ENCODE measurements around the gene DBET.
"Not testable (repeated sequence)": the region's sequence is repeated elsewhere in the genome, so short reads cannot be mapped to it uniquely, and the experiment has no call there.

DBET gene

DNA sequence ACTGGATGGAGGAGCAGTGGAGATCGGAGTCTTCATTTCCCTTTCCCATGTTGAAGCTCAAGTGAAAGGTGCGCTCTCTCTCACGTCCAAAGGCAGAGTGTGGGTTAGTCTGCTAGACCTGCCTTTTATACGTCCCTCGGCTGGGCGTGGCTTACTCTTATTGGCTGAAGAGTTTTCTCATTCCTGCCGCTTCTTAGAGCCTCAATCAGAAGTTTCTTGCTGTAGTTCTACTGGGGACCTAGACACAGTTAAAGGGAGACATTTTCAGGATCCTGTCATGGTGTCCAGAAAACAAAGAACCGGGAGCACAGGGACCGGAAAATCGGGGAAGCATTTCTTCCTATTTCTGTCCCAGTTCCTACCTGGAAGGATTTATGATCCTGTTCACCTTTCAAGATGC is 37.1 kb upstream of the DBET start, which contains the start of gene FRG2:
TSS of gene FRG2 (minus strand) at position 101 of the 400 bp plus-strand sequence. CDS start at position 49, 52 bp downstream.
- H3K9me3 Mint-ChIP-seq, H3K27ac Mint-ChIP-seq, H3K27me3 Mint-ChIP-seq, H3K36me3 Mint-ChIP-seq, ATAC-seq, H3K4me1 Mint-ChIP-seq, H3K4me3 Mint-ChIP-seq: not testable (repeated sequence)

DNA sequence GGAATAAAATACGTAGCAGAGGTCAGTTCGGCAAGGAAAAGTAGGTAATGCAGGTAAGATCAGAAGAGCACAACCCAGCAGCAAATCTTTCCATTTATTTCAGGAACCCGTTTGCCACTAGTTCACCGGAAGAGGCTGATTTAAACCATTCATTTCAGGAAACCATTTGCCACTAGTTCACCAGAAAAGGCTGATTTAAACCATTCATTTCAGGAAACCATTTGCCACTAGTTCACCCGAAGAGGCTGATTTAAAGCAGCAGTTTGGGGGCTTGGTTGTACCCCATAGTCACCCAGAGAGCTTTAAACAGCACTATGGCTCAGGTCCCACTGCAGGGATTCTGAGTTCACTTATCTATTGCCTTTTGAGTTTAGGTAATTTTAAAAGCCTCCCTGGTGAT is 33.0 kb upstream of the DBET start:
- H3K4me1 Mint-ChIP-seq, H3K4me3 Mint-ChIP-seq, H3K9me3 Mint-ChIP-seq: not testable (repeated sequence)

DNA sequence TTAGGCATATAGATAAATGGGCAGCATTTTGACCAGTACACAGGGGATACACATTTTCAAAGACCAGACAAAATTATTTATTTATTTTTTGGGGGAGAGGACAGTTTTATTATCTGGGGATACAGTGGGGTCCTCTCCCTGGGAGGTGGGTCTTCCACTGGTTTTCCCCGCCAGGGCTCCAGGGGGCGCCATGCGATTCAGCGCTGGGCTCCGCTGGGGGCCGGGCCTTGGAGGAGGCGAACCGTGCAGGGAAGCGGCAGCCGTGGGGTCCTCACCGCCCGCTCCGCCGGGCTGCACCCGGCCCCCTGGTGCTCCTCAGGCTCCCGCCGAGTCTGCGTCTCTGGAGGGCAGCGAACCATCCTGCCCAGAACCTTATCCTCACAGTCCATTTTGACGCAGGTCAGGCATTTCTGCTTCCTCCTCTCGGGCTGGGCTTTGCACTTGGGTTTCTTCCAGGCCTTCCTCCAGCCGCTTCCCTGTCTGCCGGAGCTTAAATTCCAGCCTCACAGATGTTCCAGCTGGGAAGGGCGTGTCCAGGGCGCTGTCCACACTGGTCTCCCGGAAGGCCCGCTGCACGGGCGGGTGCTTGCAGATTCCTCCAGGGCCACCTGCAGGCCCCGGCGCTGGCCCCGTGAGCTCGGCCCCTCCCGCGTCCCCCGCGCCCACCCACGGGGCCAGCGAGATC is 26.5 kb upstream of the DBET start:
- H3K9me3 Mint-ChIP-seq, H3K27ac Mint-ChIP-seq, H3K27me3 Mint-ChIP-seq, H3K4me1 Mint-ChIP-seq, H3K4me3 Mint-ChIP-seq, H3K36me3 Mint-ChIP-seq: not testable (repeated sequence)
- peak; percentile 59 for ATAC-seq

More for the DNA sequence above, 33.0 kb upstream of the DBET start:
- not testable (repeated sequence) for H3K27ac Mint-ChIP-seq, H3K27me3 Mint-ChIP-seq, ATAC-seq, H3K36me3 Mint-ChIP-seq

DNA sequence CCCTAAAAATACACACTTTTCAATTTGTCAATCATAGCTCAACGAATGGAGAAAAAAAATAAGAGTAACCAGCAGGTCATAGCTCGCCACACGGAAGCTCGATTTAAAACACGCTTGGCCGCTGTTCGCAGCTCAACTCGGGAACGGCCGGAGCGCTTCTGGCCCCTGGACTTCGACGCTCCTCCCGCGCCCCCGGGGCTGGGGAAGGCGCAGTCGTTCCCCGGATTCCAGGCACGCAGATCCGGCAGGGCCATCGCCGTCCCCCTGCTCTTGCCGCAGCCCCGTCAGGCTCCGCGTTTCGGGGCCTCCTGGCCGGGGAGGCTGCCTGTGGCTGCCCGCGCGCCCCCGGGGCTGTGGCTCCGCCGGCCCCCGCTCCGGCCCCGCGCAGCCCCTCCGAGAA is 23.4 kb upstream of the DBET start:
- not testable (repeated sequence) for ATAC-seq, H3K4me3 Mint-ChIP-seq, H3K4me1 Mint-ChIP-seq, H3K36me3 Mint-ChIP-seq, H3K27ac Mint-ChIP-seq, H3K27me3 Mint-ChIP-seq, H3K9me3 Mint-ChIP-seq

DNA sequence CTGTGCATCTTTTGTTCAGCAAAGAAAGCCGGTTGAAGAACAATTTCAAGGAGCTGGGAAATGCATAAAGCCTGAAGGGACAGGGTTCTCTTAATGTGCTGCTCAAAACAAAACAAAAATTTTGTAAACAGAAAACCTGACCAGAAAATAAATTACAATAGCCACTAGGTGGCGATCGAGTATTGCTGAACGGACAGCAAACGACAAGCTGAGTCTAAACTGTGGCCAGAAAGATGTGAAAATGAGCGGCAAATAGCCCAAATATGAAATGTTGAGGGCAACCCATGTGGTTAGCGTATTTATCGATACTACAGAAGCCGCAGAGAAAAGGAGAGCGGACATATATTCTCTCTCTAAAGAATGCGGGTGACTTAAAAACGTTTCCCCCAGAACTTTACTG is 16.7 kb upstream of the DBET start:
- ATAC-seq, H3K4me3 Mint-ChIP-seq, H3K27me3 Mint-ChIP-seq, H3K9me3 Mint-ChIP-seq, H3K27ac Mint-ChIP-seq, H3K4me1 Mint-ChIP-seq, H3K36me3 Mint-ChIP-seq: not testable (repeated sequence)

DNA sequence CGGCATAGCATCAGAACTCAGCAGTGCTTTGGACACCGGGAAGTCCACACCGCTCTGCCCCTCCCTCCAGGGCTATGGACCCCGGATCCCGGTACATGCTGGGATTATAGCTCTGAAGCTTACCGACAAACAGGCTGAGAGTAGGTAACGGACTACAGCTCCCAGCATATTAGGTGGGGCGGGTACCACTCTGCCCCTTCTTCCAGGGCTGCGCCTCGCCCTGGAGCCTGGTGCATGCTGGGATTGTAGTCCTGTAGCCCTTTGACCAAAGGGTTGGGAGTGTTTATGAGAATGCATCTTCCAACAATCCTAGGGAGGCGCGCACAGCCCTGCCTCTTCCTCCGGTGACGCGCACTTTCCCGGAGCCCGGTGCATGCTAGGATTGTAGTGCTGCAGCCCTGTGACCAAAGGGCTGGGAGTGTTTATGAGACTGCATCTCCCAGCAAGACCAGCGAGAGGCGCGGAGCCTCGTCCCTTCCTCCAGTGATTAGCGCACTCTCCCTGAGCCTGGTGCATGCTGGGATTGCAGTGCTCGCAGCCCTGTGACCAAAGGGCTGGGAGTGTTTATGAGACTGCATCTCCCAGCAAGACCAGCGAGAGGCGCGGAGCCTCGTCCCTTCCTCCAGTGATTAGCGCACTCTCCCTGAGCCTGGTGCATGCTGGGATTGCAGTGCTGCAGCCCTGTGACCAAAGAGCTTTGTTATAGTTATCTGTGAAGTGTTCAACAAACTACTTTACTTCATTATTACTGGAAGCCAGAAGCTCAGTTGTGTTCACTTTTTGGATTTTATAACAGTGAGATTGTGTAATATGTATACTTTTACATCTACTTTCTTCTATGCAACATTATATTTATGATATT is 14.7 kb upstream of the DBET start:
- ATAC-seq, H3K27me3 Mint-ChIP-seq, H3K4me1 Mint-ChIP-seq, H3K27ac Mint-ChIP-seq, H3K9me3 Mint-ChIP-seq, H3K36me3 Mint-ChIP-seq, H3K4me3 Mint-ChIP-seq: not testable (repeated sequence)

DNA sequence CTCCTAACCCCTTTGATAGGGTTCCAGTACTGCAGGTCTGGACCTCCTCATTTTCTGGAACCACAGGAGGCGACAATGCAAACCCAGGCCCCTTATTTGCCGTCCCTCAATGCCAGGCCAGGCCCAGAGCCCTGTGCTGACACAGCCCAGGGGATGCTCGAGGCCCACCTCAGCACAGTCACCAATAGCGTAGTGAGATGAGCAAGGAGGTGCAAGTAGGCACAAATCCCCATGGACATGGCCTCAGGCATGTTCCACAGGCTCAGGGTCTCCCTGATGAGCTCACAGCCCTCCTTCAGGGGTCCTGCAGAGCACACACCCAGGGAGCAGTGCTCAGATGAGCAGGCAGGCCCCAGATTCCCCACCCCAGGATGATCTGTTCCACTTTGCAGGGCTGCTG is 5.3 kb upstream of the DBET start:
- H3K9me3 Mint-ChIP-seq, H3K36me3 Mint-ChIP-seq, ATAC-seq, H3K4me1 Mint-ChIP-seq, H3K27ac Mint-ChIP-seq, H3K4me3 Mint-ChIP-seq, H3K27me3 Mint-ChIP-seq: not testable (repeated sequence)

DNA sequence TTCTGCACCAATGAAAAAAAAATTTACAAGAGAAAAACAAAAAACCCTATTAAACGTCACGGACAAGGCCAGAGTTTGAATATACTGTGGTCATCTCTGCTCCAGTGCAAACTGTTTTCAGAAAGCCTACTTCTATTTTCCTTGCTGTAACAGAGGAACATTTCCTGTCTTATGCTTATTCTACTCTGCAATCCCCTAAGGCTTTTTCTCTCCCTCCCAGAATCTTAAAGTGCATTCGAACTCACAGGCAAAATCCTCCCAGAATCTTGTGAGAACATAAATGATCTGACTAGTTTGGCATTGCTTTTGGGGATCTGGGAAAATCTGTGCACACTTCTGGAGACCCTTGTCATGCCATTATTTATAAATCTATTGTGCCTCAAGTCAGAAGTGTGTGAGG is 503 bp downstream of the DBET start:
- H3K9me3 Mint-ChIP-seq, ATAC-seq, H3K4me3 Mint-ChIP-seq, H3K27ac Mint-ChIP-seq, H3K36me3 Mint-ChIP-seq, H3K4me1 Mint-ChIP-seq, H3K27me3 Mint-ChIP-seq: not testable (repeated sequence)

DNA sequence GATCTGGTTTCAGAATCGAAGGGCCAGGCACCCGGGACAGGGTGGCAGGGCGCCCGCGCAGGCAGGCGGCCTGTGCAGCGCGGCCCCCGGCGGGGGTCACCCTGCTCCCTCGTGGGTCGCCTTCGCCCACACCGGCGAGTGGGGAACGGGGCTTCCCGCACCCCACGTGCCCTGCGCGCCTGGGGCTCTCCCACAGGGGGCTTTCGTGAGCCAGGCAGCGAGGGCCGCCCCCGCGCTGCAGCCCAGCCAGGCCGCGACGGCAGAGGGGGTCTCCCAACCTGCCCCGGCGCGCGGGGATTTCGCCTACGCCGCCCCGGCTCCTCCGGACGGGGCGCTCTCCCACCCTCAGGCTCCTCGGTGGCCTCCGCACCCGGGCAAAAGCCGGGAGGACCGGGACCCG is 4.0 kb downstream of the DBET start:
- H3K9me3 Mint-ChIP-seq, H3K4me3 Mint-ChIP-seq, H3K36me3 Mint-ChIP-seq, H3K27ac Mint-ChIP-seq, H3K27me3 Mint-ChIP-seq, H3K4me1 Mint-ChIP-seq, ATAC-seq: not testable (repeated sequence)

DNA sequence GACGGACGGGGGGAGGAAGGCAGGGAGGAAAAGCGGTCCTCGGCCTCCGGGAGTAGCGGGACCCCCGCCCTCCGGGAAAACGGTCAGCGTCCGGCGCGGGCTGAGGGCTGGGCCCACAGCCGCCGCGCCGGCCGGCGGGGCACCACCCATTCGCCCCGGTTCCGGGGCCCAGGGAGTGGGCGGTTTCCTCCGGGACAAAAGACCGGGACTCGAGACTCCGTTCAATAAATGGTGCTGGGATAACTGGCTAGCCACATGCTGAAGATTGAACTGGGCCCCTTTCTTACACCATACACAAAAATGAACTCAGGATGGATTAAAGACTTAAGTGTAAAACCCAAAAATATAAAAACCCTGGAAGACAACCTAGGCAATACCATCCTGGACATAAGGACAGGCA is 28.8 kb downstream of the DBET start:
- ATAC-seq, H3K9me3 Mint-ChIP-seq, H3K4me3 Mint-ChIP-seq, H3K36me3 Mint-ChIP-seq, H3K4me1 Mint-ChIP-seq, H3K27ac Mint-ChIP-seq, H3K27me3 Mint-ChIP-seq: not testable (repeated sequence)

DNA sequence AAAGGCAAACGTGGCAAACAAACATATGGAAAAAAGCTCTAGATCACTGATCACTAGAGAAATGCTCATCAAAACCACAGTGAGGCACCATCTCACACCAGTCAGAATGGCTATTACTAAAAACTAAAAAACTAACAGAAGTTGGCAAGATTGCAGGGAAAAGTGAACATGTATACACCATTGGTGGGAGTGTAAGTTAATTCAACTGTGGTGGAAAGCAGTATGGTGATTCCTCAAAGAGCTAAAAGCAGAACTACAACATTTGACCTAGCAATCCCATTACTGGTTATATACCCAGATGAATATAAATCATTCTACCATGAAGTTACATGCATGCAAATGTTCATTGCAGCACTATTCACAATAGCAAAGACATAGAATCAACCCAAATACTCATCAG is 29.7 kb downstream of the DBET start:
- H3K36me3 Mint-ChIP-seq, H3K4me1 Mint-ChIP-seq, ATAC-seq, H3K9me3 Mint-ChIP-seq, H3K27me3 Mint-ChIP-seq, H3K4me3 Mint-ChIP-seq, H3K27ac Mint-ChIP-seq: not testable (repeated sequence)

DNA sequence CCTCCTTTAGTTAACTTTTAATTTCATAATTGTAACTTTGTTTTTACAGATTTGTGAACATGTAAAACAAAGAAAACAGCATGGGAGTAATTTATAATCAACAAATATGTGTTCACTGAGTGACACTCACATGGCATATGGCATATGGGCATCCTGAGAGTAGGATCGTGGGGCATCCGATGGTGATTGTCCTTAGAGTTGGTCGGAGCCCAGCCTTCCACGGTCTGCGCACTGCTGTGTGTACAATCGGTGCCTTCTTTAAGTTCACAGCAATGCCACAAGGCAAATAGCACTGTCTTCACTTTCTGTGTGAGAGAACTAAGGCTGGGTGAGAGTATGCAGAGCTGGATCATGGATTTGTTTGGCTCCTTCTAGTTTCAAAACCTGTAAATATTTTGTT is 31.0 kb downstream of the DBET start:
- H3K36me3 Mint-ChIP-seq, H3K4me1 Mint-ChIP-seq, H3K27me3 Mint-ChIP-seq, H3K27ac Mint-ChIP-seq, ATAC-seq, H3K9me3 Mint-ChIP-seq, H3K4me3 Mint-ChIP-seq: not testable (repeated sequence)

DNA sequence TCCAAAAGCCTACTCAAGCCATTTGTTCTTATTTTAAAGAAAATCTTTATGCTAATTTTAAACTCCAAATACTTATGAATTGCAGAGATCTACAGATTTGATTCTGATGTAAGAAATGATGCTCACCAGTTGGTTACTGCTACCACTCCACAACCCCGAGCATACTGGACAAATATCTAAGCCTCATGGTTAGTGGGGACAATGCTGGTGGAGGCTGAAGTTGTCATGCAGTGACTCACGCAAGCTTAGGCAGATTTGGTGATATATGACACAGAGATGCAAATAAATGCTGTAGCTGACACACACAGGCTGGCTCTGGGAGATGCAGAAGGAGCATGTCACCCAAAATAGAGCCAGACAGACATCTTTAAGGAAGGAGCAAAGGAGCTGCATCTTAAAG is 35.3 kb downstream of the DBET start:
- H3K27me3 Mint-ChIP-seq, H3K4me3 Mint-ChIP-seq, ATAC-seq, H3K36me3 Mint-ChIP-seq, H3K9me3 Mint-ChIP-seq, H3K4me1 Mint-ChIP-seq, H3K27ac Mint-ChIP-seq: not testable (repeated sequence)

DNA sequence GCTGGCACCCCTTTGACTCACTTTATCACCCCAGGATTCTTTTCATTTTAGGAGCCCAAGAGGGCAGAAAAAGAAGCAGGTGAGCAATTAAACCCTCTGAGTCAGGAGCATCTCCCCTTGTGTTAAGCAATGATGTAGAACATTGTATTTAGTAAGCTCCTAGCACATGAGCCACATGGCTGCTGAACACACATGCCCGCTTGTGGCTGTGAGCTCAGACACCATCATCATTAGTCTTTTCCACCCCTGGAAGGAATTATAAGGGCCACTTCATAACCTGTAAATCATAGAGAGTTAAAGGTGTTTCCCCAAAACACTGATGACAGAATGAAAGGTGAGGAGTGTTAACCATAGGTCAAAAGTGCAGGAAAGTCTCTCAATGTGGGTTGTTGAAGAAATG is 37.2 kb downstream of the DBET start:
- H3K9me3 Mint-ChIP-seq, H3K27me3 Mint-ChIP-seq, H3K27ac Mint-ChIP-seq, ATAC-seq, H3K36me3 Mint-ChIP-seq, H3K4me1 Mint-ChIP-seq, H3K4me3 Mint-ChIP-seq: not testable (repeated sequence)

DNA sequence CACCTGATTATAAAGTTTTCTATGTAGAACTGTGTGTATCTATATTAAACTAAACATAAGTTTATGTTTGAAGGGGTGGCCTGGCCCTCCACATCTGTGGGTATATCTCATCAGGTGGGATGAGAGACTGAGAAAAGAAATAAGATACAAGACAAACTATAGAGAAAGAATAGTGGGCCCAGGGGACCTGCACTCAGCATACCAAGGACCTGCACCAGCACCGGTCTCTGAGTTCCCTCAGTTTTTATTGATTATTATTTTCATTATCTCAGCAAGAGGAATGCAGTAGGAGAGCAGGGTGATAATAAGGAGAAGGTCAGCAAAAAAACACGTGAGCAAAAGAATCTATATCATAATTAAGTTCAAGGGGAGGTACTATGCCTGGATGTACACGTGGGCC is 41.9 kb downstream of the DBET start:
- not testable (repeated sequence) for H3K36me3 Mint-ChIP-seq, H3K4me1 Mint-ChIP-seq, H3K27ac Mint-ChIP-seq, H3K4me3 Mint-ChIP-seq, H3K27me3 Mint-ChIP-seq, H3K9me3 Mint-ChIP-seq
- peak; percentile 31 for ATAC-seq

All from stimulated activated memory B cell treated with anti-CD40 and anti-IgM and Interleukin-4, amounts not matched to agents 10 μg/mL and 1 μg/mL and 100 μg/mL, for 72 hours (primary cell).